Activated gamma-delta T cell treated with anti-CD3 and anti-CD28 coated beads, Interleukin-2, amount 50 U/mL, for 16 hours (primary cell): ENCODE data around the gene BRD4.

Source experiments
- DNase-seq: peaks from one replicate; pipeline ENCODE4 v3.0.0-alpha.2; 2020; ENCODE audit warnings: low read depth

Gene BRD4

GRCh38 chr19:15313649-15314279 is 18.6 kb downstream of the BRD4 start:
- no peak for DNase-seq

GRCh38 chr19:15307169-15307568 is 25.2 kb downstream of the BRD4 start:
- no peak for DNase-seq

DNA sequence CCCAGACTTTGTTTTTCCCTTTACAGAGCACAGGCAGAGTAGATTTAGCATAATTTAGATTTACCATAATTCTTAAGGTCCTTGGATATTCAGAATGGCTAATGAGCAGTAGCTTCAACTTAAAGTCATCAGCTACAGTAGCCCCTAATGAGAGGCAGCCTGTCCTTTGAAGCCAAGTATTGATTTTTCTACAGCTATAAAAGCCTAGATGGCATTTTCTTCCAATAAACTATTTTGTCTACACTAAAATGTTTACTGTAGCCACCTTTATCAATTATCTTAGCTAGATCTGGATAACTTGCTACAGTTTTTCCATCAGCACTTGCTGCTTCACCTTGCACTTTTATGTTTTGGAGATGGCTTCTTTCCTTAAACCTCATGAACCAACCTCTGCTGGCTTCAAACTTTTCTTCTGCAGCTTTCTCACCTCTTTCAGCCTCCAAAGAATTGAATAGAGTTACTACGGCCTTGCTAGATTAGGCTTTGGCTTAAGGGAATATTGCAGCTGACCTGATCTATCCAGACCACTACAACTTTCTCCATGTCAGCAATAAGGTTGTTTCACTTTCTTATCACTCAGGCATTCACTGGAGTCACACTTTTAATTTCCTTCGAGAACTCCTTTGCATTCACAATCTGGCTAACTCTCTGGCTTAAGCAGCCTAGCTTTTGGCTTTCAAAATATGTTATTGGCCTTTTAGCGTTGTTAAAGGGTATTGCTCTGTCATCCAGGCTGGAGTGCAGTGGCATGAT is 26.6 kb downstream of the BRD4 start:
- DNase-seq: no peak

GRCh38 chr19:15304140-15304705 is 28.1 kb downstream of the BRD4 start:
- DNase-seq: no peak

- DNase-seq: no peak
Measured at GRCh38 chr19:15303105-15303780, 29.1 kb downstream of the BRD4 start.

GRCh38 chr19:15300533-15301197 is 31.7 kb downstream of the BRD4 start:
- DNase-seq: no peak

DNA sequence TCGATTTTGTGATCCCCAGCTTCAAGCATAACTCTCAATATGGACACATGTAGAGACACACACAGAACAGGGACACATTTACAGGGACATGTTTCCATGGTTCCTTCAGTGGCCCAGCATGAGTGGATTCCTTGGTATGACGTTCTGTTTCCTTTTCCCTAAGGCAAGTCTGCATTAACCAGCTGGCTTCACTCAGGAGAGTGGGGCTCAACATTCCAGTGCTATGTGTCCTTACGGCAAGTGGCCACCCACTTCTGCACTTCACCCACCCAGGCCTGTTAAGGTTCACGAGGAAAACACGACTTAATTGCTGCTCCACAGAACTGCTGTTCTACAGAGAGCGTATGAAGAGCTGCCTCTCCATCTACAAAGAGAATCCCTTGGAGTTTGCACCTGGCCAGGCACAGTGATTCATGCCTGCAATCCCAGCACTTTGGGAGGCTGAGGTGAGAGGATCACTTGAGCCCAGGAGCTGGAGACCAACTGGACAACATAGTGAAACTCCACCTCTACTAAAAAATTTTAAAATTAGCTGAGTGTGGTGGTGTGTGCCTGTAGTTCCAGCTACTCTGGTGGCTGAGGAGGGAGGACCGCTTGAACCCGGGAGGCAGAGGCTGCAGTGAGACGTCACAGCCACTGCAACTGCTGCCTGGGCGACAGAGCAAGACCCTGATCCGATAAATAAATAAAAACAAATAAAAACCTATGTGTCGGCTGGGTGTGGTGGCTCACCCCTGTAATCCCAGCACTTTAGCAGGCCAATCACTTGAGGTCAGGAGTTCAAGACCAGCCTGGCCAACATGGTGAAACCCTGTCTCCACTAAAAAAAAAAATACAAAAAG is 32.5 kb downstream of the BRD4 start:
- no peak for DNase-seq

DNA sequence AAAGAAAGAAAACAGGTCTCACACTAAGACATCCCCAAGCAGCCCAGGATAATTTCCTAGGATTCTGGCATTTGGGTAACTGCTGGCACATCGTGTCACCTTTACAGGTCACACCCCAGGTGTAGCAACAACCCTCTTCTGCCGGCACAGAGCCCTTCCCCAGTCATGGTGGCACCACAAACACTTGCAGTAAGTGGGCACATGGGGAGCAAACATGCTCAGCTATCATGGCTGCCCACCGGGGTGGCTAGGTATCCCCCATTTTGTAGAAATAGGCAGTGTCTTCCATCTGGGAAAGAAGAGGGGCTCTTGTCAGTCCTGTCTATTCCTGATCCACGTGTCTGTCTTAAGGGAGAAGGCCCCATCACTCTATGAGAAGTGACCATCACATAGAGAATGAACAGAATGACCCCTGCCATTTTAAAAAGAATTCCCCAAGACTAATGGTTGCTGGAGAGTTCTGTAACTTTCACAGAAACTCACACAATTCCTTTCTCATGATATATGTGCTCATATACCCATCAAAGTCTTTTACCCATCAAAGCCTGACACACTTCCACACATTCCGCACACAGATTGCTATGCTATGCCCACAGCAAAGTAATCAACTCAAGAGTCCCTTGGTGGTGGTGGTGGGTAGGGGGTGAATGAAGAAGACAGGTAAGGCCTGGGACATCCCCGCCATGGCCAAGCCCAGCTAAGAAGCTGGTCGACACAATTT is 33.3 kb downstream of the BRD4 start:
- DNase-seq: no peak

GRCh38 chr19:15297416-15298224 is 34.7 kb downstream of the BRD4 start:
- no peak for DNase-seq

DNA sequence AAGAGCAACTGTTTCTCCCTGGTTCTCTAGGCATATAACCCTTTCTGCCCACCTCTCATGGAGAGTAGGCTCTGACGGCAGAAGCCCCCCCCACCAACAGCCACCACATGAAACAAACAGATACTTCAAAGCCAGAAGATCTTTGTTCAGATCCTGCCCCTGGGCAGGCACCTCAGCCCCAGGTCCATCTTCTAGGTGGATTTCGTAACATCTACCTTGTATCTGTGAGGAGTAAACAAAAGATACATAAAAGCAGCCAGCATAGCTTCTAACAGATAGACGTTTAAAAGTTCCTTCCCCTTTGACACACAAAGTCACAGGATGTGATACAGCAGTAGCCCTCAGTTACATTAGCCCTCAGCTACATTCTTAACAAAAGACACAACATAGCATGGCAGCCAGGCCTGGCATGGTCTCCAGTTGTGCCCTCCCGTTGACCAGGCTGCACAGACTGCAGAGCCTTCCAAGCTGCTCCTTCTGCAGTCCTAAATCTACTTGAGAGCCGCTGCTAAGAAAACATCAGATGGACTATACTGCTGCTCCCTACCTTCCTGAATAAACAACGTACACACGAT is 35.4 kb downstream of the BRD4 start:
- DNase-seq: no peak

GRCh38 chr19:15296353-15296752 is 36.0 kb downstream of the BRD4 start:
- DNase-seq: no peak

- no peak for DNase-seq
Measured at GRCh38 chr19:15294561-15294990, 37.8 kb downstream of the BRD4 start.

DNA sequence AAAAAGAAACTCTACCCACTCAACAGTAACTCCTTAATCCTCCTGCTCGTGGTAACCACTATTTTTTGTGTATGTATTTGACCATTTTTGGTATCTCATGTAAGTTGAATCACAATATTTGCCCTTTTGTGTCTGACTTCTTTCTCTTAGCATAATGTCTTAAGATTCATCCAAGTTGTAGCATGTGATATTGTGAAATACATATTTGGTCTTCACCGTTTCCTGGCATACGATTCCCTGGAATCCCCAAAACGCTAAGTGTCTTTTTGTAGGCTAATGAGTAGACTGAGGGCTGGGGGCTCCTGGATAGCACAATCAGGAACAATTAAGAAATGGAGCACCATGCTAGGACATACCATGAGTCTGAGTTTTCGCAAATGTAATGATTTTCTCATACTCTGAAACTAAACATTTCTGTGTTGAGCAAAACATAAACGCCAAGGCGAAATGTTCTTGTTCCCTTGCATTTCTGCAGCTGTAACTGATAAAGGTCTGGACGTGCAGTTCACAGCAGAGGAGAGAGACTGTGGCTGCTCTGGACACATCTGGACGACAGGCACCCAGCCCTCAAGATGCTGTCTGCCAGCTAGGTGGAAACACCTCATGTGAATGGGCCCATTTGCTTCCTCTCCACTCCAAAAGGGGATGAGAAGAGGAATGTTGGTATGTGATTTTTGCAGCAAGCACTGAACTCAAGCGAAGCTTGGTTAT is 38.4 kb downstream of the BRD4 start:
- no peak for DNase-seq

DNA sequence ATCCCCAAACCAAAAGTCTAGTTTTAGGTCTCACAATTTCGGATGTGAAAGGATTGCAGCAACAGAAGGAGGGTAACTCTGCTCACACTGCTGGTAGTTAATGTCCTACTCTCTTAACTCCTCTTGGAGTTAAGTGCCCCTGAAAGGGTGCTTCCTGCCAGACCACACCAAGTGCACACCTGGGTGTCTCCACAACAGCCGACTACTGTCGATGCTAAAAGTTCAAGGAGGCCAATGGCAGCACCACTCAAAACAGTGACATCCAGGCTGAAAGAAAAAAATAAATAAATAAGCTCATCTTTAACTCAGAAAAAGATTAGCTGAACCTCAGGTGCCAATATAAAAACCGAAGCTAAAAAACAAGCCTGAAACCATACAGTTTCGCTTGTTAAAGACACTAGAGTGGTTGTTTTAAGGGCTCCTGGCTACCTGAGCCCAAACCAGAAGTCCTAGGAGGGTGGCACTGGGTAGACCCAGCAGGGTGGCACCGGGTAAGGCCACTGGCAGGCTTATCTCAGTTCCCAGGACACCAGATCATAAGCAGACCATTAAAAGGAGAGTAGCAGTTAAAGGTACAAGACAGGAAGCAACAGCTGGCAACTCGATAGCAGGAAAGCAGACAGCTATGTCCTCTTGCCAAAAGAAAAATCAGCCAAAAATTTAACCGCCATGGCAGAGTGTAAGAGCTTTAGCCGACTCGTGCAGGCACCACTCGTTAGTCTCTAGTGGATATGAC is 39.3 kb downstream of the BRD4 start:
- no peak for DNase-seq

- no peak for DNase-seq
Measured at GRCh38 chr19:15292140-15292539, 40.2 kb downstream of the BRD4 start.

DNA sequence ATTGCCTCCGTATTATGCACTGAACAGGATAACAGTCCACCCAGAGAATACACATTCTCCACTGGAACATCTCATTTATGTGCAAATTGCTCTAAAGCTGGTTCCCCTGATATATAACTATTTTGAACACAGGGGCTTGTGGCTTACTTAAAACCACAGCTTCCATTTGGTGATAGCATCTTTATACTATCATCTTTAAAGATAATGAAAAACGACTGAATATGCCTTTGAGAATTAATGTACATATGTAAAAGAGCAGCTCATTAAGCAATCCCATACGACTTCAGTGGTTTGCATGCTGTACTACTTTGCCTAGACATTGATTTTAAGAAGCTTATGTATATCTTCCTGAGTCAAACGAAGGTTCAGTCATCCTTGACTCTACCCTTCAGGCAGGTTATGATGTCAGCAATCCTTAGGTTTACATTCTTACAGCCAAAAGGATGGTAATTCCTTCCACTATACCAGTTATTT is 40.8 kb downstream of the BRD4 start:
- no peak for DNase-seq

DNA sequence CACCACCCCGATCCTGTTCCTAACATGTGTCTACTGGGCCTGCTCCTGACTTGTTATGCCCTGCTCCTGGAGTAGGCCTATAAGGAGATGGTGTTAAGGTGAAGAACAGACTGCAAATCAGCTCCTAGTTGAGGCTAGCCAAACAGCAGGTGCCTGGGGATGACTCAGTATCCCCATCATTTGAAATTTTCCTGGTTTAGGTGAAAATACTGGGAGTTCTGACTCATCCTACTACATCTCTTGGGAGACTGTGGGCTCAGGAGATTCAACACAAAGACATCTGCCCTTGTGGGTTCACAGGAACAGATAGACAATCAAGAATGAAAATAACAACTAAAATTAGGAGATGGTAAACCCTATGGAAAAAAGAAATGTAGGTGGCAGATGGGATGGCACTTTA is 41.2 kb downstream of the BRD4 start:
- no peak for DNase-seq

DNA sequence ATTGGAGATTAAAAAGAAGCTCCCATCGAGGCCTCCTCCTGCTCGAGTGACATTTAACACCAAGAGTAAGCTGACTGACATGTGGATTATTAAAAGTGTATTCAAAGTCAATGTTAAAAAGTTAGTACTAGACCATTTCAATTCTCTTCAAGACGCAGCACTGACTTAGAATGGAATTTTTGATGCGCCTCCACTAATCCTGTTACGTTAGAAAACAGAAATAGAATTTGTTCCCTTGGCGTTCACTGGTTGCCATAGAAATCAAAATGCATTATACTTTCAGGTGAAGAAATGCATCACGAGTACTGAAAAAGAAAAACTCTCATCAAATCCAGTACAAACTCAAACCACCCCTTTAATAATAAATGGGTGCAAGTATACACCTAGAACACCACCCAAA is 42.2 kb downstream of the BRD4 start:
- DNase-seq: no peak
